T-helper 2 cell treated with Interferon-gamma antibody and Interleukin-4, amounts not matched to agents 100 ng/mL and 5 ng/mL, for 36 hours (primary cell): ENCODE measurements around the gene IGFBPL1. TPM values are rescaled to one million over a fixed set of nuclear protein-coding genes. Genes with fewer than 3 reads are reported as not detected.
"Not testable (repeated sequence)": the region's sequence is repeated elsewhere in the genome, so short reads cannot be mapped to it uniquely, and the experiment has no call there.

Source experiments
- intact Hi-C: fragments of 100-400 bp; cut with micrococcal nuclease; formaldehyde crosslinking; loops from one replicate; pipeline ENCODE4 v1.15.1; 2023
- total RNA-seq: library from RNA; stranded (reverse); gene quantifications from 2 replicates; pipeline ENCODE4 v1.2.3, GENCODE V29; 2022

The IGFBPL1 gene, protein sequence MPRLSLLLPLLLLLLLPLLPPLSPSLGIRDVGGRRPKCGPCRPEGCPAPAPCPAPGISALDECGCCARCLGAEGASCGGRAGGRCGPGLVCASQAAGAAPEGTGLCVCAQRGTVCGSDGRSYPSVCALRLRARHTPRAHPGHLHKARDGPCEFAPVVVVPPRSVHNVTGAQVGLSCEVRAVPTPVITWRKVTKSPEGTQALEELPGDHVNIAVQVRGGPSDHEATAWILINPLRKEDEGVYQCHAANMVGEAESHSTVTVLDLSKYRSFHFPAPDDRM
- total RNA-seq = 0.20 TPM in 1 of 2 replicates, not detected in the other

DNA sequence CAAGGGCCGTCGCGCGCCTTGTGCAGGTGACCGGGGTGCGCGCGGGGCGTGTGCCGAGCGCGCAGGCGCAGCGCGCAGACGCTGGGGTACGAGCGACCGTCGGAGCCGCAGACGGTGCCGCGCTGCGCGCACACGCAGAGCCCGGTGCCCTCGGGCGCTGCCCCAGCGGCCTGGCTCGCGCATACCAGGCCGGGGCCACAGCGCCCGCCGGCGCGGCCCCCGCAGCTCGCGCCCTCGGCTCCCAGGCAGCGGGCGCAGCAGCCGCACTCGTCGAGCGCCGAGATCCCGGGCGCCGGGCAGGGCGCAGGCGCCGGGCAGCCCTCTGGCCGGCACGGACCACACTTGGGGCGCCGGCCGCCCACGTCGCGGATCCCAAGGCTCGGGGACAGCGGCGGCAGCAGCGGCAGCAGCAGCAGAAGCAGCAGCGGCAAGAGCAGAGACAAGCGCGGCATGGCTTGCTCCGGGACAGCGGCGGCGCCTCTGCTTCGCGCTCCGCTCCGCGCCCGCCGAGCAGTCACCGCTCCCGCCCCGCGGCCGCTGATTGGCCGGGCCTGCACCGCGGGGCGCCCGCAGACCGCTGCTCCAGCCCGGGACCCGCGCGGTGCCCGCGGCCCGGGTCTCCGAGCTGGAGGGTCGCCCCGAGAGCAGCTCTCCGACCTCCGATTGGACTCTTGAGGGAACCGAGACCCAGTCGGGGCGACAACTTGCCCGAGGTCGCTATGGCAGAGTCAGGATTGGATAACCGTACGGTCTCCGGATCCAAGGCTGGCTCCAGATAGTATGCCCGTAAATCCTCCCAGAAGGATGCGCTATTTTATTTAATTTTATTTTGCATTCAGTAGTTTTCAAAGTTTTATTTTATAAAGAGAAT lies at the start of gene IGFBPL1:
Gene IGFBPL1 (minus strand): TSS at position 482 of the 871 bp plus-strand sequence. CDS start 30 bp downstream, at position 452.
- intact Hi-C loops = no loop called here

DNA sequence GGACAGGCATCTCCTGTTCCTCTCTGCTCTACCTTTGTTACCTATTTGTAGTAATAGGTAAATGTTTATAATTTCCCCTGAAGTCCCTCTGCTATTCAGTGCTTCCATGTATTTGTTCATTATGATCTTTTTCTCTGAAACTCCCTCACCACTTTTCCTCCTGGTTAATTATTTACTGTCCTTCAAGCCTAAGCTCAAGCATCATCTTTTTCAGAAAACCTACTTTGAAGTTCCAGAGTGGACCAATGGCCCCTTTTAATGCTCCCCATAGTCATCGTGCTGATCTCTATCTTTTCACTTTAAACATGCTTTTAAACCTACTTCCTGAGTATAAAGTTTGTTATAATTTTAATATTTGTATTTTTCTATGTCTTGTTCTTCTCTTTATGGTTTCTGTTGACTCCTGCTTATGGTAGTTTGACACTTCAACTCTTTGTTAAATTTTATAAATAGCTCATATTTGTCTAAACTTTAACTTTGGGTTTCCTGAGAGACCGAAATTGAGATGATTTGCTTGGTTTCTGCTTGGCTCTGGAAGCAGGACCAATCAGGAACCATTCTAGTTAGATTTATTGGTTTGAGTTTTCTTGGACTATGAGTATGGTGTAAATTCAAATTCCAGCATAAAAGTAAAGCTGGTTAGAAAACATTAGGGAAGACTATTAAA lies 48.5 kb upstream of the IGFBPL1 start:
- intact Hi-C loops = not testable (repeated sequence)

DNA sequence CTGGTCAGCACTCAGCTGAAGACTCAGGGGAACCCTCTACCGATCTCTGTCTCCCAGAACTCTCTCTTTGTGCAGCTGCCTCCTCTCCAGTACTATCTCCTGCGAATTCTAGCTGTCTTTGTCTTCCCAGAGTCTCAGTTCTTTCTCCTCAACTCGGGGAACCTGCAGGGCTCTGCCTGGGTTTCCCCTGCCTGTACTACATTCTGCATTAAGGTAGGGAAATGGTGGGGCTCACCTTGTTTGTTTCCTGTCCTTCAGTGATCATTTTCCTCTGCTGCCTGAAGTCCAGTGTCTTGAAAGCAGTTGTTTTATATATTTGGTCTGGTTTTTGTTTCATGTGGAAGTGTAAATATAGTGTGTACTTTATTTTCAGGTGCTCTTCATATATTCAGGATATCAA lies 43.1 kb upstream of the IGFBPL1 start:
- intact Hi-C loops = no loop called here

DNA sequence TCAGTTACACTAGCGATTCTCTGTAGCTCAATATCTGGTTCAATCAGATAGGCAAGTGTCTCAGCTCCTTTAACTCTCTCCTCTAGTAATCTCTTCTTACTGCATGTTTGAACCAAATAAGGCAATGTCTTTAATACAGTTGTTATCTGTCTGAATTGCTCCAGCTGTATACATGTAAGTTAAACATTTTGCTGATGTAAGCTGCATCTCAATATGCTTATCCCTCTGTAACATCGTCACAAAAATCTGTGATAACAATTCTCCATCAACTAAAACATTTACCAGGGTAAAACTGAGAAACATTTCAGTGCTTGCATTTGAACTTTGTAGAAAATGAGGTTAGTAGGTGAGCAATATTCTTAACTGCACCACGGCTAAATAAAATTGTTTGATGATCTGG lies 29.6 kb upstream of the IGFBPL1 start:
- intact Hi-C loops = no loop called here

DNA sequence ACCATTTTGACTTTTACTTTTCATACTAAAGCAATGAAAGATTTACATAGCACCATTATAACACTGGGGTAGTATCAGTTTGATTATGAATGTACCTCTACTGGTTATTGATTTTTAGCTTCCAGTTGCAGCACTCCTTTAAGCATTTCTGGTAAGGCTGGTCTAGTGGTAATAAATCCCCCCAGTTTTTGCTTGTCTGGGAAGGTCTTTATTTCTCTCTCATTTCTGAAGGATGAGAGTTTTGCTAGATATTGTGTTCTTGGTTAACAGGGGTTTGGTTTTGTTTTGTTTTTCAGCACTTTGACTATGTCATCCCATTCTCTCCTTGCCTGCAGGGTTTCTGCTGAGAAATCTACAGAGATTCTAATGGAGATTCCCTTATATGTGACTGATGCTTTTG lies 26.9 kb upstream of the IGFBPL1 start:
- intact Hi-C loops = no loop called here

DNA sequence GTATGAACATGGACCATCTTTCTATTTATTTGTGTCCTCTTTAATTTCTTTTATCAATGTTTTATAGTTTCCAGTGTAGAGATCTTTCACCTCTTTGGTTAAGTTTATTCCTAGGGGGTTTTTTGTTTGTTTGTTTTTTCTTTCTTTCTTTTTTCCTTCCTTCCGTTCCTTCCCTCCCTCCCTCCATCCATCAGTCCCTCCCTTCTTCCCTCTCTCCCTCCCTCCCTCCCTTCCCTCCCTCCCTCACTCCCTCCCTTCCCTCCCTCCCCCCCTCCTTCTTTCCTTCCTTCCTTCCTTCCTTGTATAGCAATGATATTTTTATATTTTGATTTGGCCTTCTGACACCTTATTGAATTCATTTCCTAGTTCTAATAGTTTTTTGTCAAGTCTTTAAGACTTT lies 23.4 kb upstream of the IGFBPL1 start:
- intact Hi-C loops = no loop called here

DNA sequence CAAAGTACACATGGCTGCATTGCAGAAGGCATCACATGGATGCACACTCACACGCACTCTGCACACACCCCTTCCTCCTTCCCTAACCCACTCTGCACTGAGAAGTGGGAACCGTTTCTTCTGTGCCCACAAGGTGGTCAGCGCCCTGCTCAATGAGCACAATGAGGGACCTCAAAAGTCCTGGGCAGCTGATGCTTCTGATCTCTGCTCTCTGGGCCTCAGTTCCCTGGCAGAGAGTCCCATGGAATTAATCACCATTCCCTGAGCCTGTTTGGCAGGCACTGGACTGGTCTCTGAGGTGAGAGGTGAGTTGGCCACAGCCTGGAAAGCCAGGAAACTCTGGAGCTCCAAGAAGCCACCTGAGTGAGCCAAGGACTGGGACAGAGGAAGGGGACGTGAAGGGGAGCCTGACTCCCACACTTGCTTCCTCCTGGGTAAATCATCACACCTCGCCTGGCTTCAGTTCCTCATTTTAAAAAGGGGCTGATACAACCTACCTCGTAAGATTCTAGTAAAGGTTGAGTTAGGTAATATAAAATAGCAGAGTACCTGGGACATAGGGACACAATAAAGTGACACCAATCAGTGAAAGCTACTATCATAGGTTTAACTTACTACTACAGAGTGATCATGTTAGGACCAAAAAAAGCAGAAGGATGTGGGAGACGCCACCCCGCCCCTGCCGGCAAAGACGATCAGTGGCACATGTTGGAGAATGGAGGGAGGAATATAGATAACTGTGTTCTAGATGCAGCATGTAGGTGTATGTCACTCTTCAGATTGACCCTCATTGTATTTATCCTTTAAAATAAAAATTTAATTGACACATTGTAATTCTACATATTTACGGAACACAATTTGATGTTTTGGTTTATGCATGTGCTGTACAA lies 21.1 kb upstream of the IGFBPL1 start:
- intact Hi-C loops = no loop called here

DNA sequence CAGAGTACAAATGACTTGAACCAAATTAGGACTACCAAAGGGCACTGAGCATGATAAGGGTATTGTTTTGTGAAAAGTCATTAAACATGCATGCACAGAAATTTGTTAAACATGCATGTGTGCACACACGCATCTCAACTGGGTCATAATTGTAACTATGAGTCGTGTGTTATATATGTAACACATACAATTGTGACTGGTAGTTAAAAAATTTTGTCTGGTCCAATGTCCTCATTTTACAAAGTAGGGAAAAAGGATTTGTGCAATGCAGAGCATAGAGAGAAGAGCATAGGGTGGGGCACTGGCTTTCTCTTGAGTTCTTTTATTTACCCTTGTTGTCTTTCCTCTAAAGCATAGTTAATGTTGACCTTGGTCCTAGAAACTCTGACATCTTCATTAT lies 19.3 kb upstream of the IGFBPL1 start:
- intact Hi-C loops = no loop called here

DNA sequence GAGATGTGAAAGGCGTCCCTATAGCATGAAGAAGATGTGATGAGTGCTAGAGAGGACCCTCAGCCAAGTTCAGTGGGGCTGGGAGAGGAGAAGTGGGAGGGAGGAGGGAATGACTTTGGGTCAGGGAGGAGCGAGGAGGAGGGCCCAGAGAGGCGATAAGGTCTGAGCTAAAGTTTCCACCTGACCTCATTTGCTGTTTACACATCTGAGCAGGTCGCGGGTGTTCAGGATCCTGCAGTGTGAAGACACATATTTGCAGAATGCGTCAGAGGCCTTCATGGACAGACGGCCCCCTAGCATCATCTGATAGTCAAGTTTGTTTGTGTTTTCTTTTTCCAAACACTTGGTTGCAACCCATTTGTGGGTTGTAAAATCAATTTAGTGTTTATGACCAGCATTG lies 18.9 kb upstream of the IGFBPL1 start:
- intact Hi-C loops = no loop called here

DNA sequence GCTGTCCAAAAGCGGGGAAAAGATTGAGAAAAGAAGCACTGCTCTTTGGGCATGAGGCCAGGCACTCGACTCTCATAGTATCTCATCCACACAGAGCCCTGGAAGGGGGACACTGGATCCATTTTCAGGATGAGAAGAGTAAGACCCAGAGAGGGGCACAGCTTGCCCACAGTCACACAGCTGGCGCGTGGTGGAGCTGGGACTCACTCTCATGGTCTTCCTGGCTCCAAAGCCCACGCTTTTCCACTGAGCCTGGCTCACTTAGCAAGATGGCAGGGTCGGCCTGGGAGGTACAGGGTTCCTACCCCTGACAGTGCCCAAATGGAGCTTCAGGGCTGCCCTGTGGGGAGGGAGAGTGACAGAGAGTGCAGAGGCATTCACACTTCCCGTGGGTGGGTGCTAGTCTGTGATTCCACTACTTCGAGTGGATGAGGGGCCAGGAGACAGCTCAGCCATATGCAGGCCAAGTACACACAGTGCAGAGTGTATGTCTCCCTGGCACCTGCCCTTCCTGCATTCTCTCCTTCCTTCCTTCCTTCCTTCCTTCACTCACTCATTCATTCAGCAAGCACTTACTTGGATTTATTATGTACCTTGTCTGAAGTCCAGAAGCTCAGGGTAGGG lies 18.3 kb upstream of the IGFBPL1 start:
- intact Hi-C loops = no loop called here

DNA sequence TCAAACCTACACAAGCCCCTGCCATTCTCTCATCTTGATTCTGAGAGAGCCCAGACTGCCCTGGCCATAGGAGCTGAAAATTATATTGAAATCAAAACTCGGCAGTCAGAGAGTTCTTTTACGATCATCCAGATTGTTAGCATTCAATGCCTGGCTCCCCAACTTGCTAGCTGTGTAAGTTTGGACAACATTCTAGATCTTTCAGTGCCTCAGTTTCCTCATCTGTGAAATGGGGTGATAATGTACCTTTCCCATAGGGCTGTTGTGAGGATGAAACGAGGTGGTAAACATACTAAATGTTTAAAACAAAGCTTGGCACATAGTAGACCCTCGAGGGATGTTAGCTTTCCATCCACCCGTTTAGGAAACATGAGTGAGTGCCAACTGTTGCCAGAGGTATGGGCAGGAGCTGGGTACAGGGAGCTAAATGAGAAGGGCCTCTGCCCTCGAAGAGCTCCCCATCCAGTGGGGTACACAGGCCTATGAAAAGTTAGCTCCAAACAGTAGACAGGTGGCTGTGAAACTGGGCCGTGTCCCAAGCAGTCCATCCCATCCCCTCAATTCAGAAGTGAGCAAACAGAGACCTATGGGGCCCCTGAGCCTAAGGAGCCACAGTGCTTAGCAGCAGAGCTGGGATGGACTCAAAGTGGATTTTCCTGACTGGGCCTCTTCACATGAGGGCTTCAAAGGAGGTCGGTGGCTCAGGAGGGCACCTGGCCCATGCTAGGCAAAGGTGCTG lies 17.3 kb upstream of the IGFBPL1 start:
- intact Hi-C loops = no loop called here

DNA sequence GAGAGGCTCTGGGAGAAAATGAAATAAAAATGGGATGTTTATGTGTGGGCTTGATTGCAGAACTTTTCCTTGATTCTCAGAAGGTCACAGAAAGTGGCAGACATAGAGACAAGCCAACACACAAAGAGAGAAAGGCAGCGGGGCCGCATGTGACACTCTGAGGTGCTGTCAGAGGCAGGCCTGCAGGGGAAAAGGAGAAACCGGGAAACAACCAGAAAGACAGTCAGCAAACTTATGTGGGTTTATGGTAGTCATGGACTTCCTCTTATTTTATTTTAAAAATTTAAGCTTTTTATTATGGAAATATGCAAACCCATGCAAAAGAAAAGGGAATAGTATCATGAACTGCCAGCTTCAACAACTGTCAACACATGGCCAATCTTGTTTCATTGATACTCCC lies 16.3 kb upstream of the IGFBPL1 start:
- intact Hi-C loops = no loop called here

DNA sequence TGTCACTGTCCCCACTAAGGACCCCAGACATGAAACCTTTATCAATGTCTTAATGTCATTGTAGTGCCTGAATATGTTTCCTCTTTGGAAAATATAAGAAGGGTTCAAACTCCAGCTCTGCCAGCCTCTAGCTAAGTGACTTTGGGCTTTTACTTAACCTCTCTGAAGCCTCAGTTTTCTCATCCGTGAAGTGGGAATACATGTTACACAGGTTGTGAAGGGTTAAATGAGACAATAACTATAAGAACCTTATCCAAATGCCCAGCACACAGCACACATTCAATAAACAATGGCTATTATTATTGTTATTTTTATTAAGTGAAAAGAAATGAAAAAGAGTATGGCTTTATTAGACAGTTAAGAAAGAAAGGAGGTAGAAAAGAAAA lies 15.7 kb upstream of the IGFBPL1 start:
- intact Hi-C loops = no loop called here

DNA sequence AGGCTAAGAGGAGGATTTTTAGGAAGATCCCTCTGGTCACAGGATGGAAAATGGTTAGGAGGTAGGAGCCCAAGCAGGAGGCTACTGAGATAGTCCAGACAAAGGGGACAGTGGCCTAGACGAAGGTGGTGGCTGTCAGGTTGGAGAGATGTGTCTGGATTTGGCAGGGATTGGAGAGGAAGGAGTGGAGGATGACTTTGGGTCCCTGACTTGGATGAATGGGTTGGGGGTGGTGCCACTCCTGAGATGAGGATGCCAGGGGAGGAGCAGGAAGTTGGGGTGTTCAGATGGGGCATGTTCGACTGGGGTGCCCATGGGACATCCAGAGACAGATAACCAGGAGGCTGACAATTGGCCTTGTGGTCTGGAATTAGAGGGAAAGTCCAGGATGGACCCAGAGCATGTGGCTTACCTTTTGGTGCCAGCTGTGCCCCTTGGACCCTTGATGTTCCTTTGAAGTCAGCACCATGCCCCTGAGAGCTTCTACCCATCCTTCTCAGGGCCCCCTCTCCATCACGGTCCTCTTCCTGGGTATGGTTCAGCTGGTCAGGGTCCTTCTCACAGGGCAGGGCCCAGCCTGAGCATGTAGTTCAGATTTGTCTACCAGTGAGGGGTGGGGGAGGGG lies 15.1 kb upstream of the IGFBPL1 start:
- intact Hi-C loops = no loop called here

DNA sequence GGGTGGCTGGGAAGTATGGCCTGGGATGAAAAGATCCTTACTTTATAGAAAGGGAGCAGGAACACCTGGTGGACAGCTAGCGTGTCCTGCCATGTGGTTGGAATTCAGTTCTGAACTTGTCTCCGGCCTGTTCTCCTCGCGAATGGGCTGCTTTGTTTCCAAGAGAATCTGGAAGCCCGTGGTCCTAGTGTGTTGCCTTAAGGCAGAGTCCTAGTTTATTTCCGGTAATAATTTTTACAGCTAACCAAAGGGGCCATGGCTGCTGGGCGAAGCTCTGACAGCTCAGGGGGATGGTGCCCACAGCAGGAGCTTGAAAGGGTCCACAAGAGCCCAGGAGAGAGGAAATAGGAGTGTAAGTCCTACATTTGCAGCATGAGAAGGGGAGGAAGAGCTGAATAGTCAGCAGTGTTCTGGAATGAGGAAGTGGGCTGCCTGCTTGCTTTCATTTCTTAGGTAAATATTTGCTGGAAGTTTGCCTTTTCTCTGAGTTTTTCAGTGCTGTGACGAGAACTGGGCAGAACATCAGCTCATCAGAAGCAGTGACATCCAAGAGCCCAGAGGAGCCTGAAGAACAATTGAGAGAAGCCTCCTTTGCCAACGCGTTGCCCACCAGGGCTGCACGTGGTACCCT lies 13.1 kb upstream of the IGFBPL1 start:
- intact Hi-C loops = no loop called here

DNA sequence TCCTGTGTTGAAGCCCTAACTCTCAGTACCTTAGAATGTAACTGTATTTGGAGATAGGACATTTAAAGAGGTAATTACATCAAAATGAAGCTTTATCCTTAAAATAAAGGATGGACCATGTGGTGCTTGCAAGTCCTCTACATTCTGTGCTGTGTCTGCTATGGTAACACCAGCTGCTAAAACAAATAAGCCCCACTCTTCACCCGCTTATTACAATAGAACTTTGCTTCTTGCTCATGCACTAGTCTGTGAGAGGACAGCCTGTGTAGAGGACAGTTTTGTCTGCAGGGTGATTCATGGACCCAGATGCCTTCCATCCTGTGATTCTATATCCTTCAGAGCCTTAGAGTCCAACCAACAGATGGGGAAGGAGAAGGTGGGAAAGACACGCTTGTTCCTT lies 12.5 kb upstream of the IGFBPL1 start:
- intact Hi-C loops = no loop called here

DNA sequence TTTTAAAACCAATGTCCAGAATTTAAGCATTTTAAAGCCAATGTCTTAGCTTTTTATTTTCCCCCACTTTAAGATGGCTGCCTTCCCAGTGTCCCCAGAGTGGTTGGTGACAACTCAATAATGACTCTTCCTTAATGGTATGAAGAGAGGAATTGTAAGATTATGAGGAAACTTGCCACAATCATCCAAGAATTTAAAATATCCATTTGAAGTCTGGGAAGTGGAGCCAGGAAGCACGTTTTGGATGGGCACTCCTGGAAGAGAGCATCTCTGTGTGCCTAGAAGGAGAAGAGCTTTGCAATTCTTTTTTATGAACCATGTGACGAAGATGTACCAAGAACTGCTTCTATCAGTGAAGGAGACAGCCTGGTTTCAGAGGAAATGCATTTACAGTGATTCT lies 11.3 kb upstream of the IGFBPL1 start:
- intact Hi-C loops = no loop called here

DNA sequence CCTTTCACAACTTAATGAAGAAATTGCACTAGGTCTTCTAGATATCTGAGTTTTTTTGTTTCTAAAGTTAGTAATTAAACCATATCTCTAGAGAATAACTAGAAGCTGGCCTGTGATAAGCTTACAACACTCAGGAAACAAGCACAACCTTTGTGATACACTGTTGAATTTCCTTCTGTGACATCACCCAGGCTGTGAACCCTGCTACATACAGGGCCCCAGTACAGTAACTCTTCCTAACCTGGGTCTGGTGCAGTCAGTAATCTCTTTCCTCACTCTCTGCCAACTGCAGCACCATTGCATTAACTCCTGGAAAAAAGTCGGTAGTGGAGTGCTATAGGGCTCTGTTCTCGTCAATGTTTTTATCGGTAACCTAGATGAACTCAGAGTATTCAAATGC lies 10.6 kb upstream of the IGFBPL1 start:
- intact Hi-C loops = no loop called here

DNA sequence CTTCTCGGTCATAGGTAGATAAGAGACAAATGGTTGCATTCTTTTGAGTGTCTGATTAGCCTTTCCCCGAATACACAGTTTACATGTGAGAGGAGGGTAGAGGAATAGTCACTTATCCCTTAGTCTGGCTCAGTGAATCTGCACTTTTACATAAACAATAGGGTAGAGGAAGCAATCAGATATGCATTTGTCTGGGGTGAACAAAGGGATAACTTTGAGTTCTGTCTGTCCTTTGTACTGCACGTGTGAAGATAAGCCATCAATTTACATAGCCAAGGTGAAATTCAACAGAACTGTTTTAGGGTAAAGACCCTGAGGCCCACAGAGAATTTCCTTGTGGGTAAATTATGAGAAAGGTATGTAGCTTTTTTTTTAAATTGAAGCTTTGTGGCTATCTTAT lies 10.1 kb upstream of the IGFBPL1 start:
- intact Hi-C loops = no loop called here
